ENCODE data around the gene AMER3. TPM values are rescaled to one million over a fixed set of nuclear protein-coding genes. Genes with fewer than 3 reads are reported as not detected.

AMER3 gene
- total RNA-seq, 1 donor from 2014 or later = 3.9 TPM

GRCh38 chr2:130762910-130763385, 7.6 kb downstream of the AMER3 start:
- no peaks in the 10 kb centered on the region for H3K4me1 Mint-ChIP-seq (ENCODE audit: unreplicated experiment)
- no peaks in the 10 kb centered on the region for H3K9me3 Mint-ChIP-seq
- H3K27ac Mint-ChIP-seq = no peak overlapping the region
- no peak overlapping the region for H3K4me3 Mint-ChIP-seq
- H3K27me3 Mint-ChIP-seq = peaks cover 37% of the 10 kb centered on the region
- DNase-seq (ENCODE audit: extremely low spot score, unreplicated experiment) = no peak
- no peaks in the 10 kb centered on the region for H3K36me3 Mint-ChIP-seq
- TF ChIP-seq CTCF (conservative IDR thresholded peaks at IDR 0.05) = no peak

DNA sequence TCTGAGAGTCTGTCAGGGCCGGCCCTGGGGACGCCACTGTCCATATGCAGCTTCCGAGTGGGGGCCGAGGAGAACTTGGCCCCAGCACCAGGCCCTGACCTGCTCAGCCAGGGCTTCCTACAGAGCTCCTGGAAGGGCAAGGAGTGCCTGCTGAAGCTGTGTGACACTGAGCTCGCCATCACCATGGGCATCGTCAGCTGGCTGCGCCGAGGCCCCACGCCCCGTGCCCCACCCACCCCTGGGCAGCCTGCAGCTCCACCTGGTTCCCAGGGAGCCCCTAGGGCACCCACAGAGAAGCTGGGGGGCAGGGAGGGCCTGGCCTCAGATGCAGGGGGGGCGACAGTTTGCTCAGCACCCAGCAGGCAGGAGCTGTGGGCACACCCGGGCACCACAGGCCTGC, 8.1 kb downstream of the AMER3 start:
- peaks cover 33% of the 10 kb centered on the region for H3K27me3 Mint-ChIP-seq
- H3K4me1 Mint-ChIP-seq (ENCODE audit: unreplicated experiment) = no peaks in the 10 kb centered on the region
- DNase-seq (ENCODE audit: extremely low spot score, unreplicated experiment) = no peak
- no peaks in the 10 kb centered on the region for H3K36me3 Mint-ChIP-seq
- no peaks in the 10 kb centered on the region for H3K9me3 Mint-ChIP-seq
- H3K4me3 Mint-ChIP-seq = no peak overlapping the region
- no peak overlapping the region for H3K27ac Mint-ChIP-seq
- no peak for TF ChIP-seq CTCF (conservative IDR thresholded peaks at IDR 0.05)

DNA sequence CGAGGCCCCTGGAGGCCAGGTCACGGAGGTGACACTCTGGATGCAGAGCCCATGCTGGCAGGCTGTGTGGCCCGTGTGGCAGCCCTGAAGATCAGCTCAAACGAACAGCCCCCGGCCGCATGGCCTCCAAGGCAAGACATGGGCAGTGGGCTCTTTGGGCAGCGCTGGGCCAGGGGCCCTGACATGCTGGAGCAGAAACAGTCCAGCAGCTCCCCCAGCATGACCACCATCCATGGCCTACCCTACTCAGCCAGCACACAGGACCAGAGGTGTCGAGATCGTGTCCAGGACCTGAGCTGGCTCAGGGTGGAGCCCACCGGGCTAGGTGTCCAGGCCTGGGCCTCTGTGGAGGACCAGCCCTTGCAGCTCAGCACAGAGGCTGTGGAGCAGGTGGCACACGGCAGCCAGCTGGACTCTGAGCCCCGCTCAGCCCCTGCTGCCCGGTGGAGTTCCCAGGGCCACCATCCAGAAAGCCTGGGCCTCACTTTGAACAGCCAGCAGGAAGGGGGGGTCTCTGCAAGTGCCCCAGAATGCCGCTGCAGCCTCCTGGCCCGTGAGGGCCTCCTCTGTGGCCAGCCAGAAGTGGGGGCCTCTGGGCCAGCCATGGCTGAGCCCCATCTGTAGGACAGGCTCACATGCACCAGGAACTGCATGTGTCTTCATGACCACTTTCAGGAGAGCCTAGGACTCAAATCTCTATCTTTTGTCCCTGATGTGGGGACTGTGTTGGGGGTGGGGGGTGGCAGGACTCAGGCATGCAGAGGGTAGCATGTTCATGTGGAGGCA, 8.9 kb downstream of the AMER3 start:
- TF ChIP-seq CTCF (conservative IDR thresholded peaks at IDR 0.05) = no peak
- DNase-seq (ENCODE audit: extremely low spot score, unreplicated experiment) = no peak
- no peaks in the 10 kb centered on the region for H3K4me1 Mint-ChIP-seq (ENCODE audit: unreplicated experiment)
- H3K36me3 Mint-ChIP-seq = no peaks in the 10 kb centered on the region
- H3K27ac Mint-ChIP-seq = no peak overlapping the region
- no peaks in the 10 kb centered on the region for H3K9me3 Mint-ChIP-seq
- H3K4me3 Mint-ChIP-seq = no peak overlapping the region
- peaks cover 25% of the 10 kb centered on the region for H3K27me3 Mint-ChIP-seq

GRCh38 chr2:130764821-130765115, 9.4 kb downstream of the AMER3 start:
- H3K4me1 Mint-ChIP-seq (ENCODE audit: unreplicated experiment) = no peaks in the 10 kb centered on the region
- no peaks in the 10 kb centered on the region for H3K36me3 Mint-ChIP-seq
- TF ChIP-seq CTCF (conservative IDR thresholded peaks at IDR 0.05) = no peak
- no peaks in the 10 kb centered on the region for H3K9me3 Mint-ChIP-seq
- peaks cover 24% of the 10 kb centered on the region for H3K27me3 Mint-ChIP-seq
- DNase-seq (ENCODE audit: extremely low spot score, unreplicated experiment) = no peak
- H3K4me3 Mint-ChIP-seq = no peak overlapping the region
- no peak overlapping the region for H3K27ac Mint-ChIP-seq

DNA sequence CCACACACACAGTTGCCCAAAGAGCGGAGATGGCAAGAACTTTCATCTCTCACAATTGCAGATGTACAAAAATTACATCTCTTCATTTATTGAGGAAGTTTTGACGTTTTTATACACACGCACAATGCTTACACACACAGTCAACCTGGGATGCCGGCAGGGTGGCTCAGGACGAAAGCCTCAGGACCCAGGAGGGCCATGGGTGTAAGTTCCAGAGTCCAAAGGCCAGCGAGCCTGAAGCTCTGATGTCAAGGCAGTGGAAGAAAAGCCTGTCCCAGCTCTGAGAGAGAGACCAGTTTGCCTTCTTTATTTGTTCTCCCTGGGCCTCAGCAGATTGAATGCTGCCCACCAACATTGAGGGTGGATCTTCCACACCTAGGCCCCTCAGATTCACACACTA, 10.1 kb downstream of the AMER3 start:
- no peak for TF ChIP-seq CTCF (conservative IDR thresholded peaks at IDR 0.05)
- Mint-ChIP-seq H3K27me3 (peaks cover 23% of the 10 kb centered on the region), H3K4me3 (no peak overlapping the region), H3K27ac (no peak overlapping the region), H3K9me3 (no peaks in the 10 kb centered on the region), H3K4me1 (ENCODE audit: unreplicated experiment) (no peaks in the 10 kb centered on the region), H3K36me3 (no peaks in the 10 kb centered on the region)
- no peak for DNase-seq (ENCODE audit: extremely low spot score, unreplicated experiment)
